KOPT-K1 (cell line): ENCODE data around the gene NBEA.
"Not testable (repeated sequence)": the region's sequence is repeated elsewhere in the genome, so short reads cannot be mapped to it uniquely, and the experiment has no call there.

Source experiments
- H3K27ac ChIP-seq: fragments of 200-600 bp; sonication (generic); 2 replicates; pipeline ENCODE4 v1.5.1; 2016; ENCODE audit warnings: antibody characterized with exemption, mild to moderate bottlenecking, low read depth, low read length; ENCODE audit not compliant: poor library complexity, severe bottlenecking
- H3K36me3 ChIP-seq: fragments of 200-600 bp; sonication (generic); 2 replicates; pipeline ENCODE4 v1.5.1; 2017; ENCODE audit warnings: antibody characterized with exemption, mild to moderate bottlenecking, low read length, moderate library complexity; ENCODE audit not compliant: insufficient read depth
- H3K9me3 ChIP-seq: fragments of 200-600 bp; sonication (generic); 2 replicates; pipeline ENCODE4 v1.5.1; 2017; ENCODE audit warnings: antibody characterized with exemption, low read length, mild to moderate bottlenecking; ENCODE audit not compliant: insufficient read depth, poor library complexity, severe bottlenecking

NBEA gene

GRCh38 chr13:34988330-34988791 lies 46.3 kb downstream of the NBEA start:
- Histone ChIP-seq H3K9me3 (peaks cover 25% of the 10 kb centered on the region), H3K36me3 (no peaks in the 10 kb centered on the region), H3K27ac (no peak overlapping the region)

- no peaks in the 10 kb centered on the region for H3K36me3 ChIP-seq
- no peak overlapping the region for H3K27ac ChIP-seq
- H3K9me3 ChIP-seq, result peaks cover 25% of the 10 kb centered on the region
These were observed 48.5 kb downstream of the NBEA start for GRCh38 chr13:34990399-34991214.

- Histone ChIP-seq H3K9me3 (peaks cover 31% of the 10 kb centered on the region), H3K27ac (no peak overlapping the region), H3K36me3 (no peaks in the 10 kb centered on the region)
These were observed 51.4 kb downstream of the NBEA start for GRCh38 chr13:34993470-34993869.

GRCh38 chr13:35003734-35004133 lies 61.7 kb downstream of the NBEA start:
- not testable (repeated sequence) for H3K9me3 ChIP-seq, H3K36me3 ChIP-seq, H3K27ac ChIP-seq

GRCh38 chr13:35005051-35005450 lies 63.0 kb downstream of the NBEA start:
- H3K27ac ChIP-seq, result no peak overlapping the region
- no peaks in the 10 kb centered on the region for H3K36me3 ChIP-seq
- H3K9me3 ChIP-seq, result no peaks in the 10 kb centered on the region

- Histone ChIP-seq H3K27ac (no peak overlapping the region), H3K36me3 (no peaks in the 10 kb centered on the region), H3K9me3 (no peaks in the 10 kb centered on the region)
These were observed 72.6 kb downstream of the NBEA start for GRCh38 chr13:35014606-35015213.

- Histone ChIP-seq H3K36me3 (no peaks in the 10 kb centered on the region), H3K27ac (no peak overlapping the region), H3K9me3 (peaks cover 5% of the 10 kb centered on the region)
These were observed 74.5 kb downstream of the NBEA start for GRCh38 chr13:35016362-35017112.

- peaks cover 5% of the 10 kb centered on the region for H3K9me3 ChIP-seq
- no peak overlapping the region for H3K27ac ChIP-seq
- no peaks in the 10 kb centered on the region for H3K36me3 ChIP-seq
These were observed 83.2 kb downstream of the NBEA start for GRCh38 chr13:35025314-35025713.

GRCh38 chr13:35028338-35028867 lies 86.3 kb downstream of the NBEA start:
- no peaks in the 10 kb centered on the region for H3K36me3 ChIP-seq
- peaks cover 17% of the 10 kb centered on the region for H3K9me3 ChIP-seq
- H3K27ac ChIP-seq, result no peak overlapping the region

GRCh38 chr13:35039012-35039411 lies 96.9 kb downstream of the NBEA start:
- H3K27ac ChIP-seq, result no peak overlapping the region
- no peaks in the 10 kb centered on the region for H3K9me3 ChIP-seq
- no peaks in the 10 kb centered on the region for H3K36me3 ChIP-seq

- Histone ChIP-seq H3K9me3 (no peaks in the 10 kb centered on the region), H3K27ac (no peak overlapping the region), H3K36me3 (no peaks in the 10 kb centered on the region)
These were observed 104.5 kb downstream of the NBEA start for GRCh38 chr13:35046587-35046986.

- H3K9me3 ChIP-seq, result no peaks in the 10 kb centered on the region
- no peaks in the 10 kb centered on the region for H3K36me3 ChIP-seq
- H3K27ac ChIP-seq, result no peak overlapping the region
These were observed 113.6 kb downstream of the NBEA start for GRCh38 chr13:35055705-35056104.

GRCh38 chr13:35057858-35058257 lies 115.8 kb downstream of the NBEA start:
- H3K27ac ChIP-seq, result no peak overlapping the region
- H3K9me3 ChIP-seq, result no peaks in the 10 kb centered on the region
- no peaks in the 10 kb centered on the region for H3K36me3 ChIP-seq

- H3K9me3 ChIP-seq, H3K36me3 ChIP-seq, H3K27ac ChIP-seq: not testable (repeated sequence)
These were observed 116.5 kb downstream of the NBEA start for GRCh38 chr13:35058585-35058984.

- no peaks in the 10 kb centered on the region for H3K36me3 ChIP-seq
- H3K9me3 ChIP-seq, result no peaks in the 10 kb centered on the region
- H3K27ac ChIP-seq, result no peak overlapping the region
These were observed 144.6 kb downstream of the NBEA start for GRCh38 chr13:35086667-35087066.
